Measurements from ENCODE around the gene INCA1. TPM values are rescaled to one million over a fixed set of nuclear protein-coding genes. Genes with fewer than 3 reads are reported as not detected.

INCA1 gene
- total RNA-seq, 1 donor from 2014 or later = 0.34 TPM

- DNase-seq = no peak
Observed at GRCh38 chr17:4969551-4970173, 27.7 kb downstream of the INCA1 start.

GRCh38 chr17:4969047-4969550 lies 28.2 kb downstream of the INCA1 start:
- peak; percentile 40 for DNase-seq

GRCh38 chr17:4968486-4969046 lies 28.8 kb downstream of the INCA1 start:
- no peak for DNase-seq

- peak; percentile 99 for DNase-seq
Observed at GRCh38 chr17:4967539-4968485, 29.5 kb downstream of the INCA1 start, which contains the start of gene SPAG7. TSS of gene SPAG7 (minus strand) at chr17:4967817. CDS start at chr17:4967804, 13 bp downstream.

- DNase-seq = peak; percentile 100
Observed at GRCh38 chr17:4966844-4967538, 30.3 kb downstream of the INCA1 start.

GRCh38 chr17:4965311-4965986 lies 31.9 kb downstream of the INCA1 start:
- DNase-seq = no peak

DNA sequence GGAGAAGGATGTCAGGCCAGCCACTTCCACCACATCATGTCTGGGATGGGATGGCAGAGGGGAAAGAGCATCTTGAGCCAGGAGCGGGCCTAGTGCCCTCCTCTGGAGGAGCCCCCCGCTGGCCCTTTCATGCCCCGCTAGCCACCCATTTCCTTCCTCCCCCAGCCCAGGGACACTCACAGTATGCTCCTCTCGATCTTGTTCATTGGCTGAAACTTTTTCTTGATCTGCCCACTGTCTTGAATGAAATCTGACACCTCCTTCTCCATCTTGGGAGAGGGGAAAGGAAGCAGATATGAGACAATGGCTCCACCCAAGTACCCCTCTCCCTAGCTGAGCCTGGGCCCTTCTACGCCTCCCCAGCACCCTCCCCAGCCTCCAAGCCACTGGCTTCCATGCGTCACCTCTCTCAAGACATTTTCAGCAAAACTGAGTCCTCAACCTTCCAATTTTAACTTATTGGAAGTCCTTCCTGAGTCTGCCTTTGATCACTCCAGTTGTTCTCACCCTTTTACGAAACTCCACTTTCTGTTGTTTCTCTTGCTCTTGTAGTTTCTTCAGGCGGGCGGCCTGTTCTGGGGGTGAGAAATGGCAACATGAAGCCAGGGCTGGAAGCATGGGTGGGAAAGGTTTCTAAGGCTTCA lies 36.9 kb downstream of the INCA1 start:
- no peak for DNase-seq

DNA sequence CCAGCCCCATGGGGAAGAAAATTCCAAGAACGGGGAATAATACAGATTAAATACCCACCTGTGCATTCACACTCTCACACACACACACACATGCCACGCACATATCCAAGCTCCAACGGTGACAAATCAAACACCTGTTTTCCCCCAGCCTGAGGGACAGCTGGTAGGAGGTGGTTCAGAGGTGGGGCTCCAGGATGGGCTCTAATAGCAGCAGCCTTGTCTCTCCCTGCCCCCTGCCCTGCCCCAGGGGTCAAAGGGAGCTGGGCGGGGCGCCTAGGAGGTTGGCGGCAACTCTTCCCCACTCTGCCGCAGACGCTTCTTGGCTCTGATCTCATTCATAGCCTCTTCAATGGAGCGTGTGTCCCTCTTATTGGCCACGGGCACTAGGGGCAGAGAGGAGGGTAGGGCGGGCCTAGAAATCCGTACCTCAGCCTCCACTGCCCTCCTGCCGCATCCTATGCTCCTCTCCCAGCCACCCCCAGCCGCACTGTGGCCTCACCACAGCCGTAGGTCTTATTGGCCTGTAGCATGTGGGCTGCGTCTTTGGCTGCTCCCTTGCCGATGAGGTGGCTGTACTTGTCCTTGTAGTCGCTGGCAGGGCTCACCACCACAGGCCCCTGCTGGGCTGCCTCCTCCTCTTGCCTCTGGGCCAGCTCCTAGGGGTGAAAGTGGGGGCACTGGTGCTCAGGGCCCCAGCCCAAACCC lies 37.9 kb downstream of the INCA1 start:
- no peak for DNase-seq

DNA sequence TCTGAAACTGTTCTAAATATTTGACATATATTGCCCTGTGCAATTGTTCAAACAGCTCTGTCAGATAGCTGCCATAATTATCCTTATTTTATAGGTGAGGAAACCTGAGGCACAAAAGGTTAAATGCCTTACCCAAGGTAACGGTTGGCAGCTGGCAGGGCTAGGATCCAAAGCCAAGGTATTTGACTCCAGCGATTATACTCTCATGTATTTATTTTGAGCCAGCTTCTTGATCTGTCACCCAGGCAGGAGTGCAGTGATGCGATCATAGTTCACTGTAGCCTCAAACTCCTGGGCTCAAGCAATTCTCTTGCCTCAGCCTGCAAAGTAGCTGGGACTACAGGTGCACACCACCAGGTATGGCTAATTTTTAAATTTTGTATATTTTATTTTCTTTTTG lies 39.2 kb downstream of the INCA1 start:
- no peak for DNase-seq

GRCh38 chr17:4956493-4957061 lies 40.7 kb downstream of the INCA1 start:
- no peak for DNase-seq

DNA sequence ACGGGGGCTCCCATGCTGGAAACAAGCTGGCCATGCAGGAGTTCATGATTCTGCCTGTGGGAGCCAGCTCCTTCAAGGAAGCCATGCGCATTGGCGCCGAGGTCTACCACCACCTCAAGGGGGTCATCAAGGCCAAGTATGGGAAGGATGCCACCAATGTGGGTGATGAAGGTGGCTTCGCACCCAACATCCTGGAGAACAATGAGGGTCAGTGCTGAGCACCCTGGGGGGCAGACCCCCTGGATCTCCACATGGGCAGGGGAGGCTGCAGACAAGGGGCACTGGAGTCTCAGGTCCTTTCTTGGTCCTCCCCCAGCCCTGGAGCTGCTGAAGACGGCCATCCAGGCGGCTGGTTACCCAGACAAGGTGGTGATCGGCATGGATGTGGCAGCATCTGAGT lies 42.2 kb downstream of the INCA1 start:
- no peak for DNase-seq

GRCh38 chr17:4953451-4953961 lies 43.8 kb downstream of the INCA1 start:
- peak; percentile 34 for DNase-seq

DNA sequence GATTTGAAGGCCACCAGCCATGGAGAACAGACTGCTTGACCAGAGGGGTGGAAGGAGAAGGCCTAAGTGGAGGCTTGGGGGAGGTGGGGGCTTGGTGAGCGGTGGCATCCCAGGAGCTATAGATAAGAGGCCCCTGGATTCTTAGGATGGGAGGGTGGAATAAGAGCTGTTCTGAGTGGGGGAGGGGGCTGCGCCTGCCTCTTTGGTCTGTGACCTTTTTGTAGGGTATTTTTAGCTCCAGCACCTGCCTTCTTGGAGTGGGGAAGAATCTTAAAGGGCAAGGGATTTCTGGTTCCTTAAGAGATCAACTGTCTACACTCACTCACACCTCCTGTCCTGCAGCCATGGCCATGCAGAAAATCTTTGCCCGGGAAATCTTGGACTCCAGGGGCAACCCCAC lies 45.8 kb downstream of the INCA1 start:
- no peak for DNase-seq

DNA sequence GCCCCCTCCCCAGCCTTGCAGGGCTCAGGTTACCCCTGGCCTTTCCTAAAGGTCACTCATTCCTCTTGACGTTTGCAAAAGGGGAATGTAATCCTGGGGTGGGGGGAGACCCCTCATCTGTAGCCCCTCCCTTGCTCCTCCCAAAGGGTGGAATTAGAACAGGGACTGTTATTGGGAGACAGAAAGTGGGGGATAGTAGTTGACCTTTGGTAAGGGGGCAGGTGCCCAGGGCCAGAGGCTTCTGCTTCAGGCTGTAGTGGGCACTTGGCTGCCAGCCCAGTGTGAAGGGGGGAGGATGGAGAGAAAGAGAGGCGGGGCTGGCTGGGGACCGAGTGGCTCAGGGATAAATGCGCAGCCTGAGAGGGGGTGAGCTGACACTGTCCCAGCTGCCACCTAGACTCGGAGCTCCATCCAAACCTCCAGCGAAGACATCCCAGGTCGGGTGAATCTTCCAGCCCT lies 46.5 kb downstream of the INCA1 start, which contains the start of gene ENO3:
TSS of gene ENO3 (plus strand) at position 374 of the 459 bp plus-strand sequence. CDS start 711 bp downstream, outside the sequence.
- DNase-seq = no peak

DNA sequence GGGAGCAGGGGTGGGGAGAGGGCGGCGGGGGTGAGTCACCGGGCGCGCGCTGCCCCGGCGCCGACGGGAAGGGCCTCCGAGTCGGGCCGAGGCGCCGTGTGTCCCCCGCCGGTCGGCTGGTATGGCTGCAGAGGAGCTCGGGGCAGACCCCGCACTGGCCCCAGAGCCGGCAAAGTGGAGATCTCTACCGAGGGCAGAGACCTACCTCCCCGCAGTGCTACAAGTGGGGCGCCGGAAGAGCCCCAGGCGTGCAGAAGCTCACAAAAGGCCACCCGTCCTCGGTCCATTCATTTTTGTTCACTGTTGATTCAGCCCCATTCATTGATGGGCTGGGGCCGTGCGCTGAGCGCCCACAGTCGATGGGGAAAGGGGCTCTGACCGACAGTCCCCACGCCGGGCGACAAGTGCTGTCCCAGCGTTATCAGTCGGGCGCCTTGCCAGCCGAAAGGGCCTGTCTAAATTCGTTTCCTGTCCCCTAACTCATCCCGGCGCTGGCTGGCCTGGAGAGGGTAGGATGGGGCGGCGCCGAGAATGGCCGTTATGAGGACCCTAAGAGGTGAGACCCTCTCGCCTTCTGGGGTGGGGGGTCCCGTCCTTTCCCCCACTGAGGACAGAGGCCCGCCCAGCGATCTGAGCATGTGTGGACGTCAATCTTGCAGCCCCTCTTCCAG lies 47.1 kb downstream of the INCA1 start:
- DNase-seq = no peak

- DNase-seq = peak; percentile 69
Observed at GRCh38 chr17:4949321-4950074, 47.8 kb downstream of the INCA1 start.

DNA sequence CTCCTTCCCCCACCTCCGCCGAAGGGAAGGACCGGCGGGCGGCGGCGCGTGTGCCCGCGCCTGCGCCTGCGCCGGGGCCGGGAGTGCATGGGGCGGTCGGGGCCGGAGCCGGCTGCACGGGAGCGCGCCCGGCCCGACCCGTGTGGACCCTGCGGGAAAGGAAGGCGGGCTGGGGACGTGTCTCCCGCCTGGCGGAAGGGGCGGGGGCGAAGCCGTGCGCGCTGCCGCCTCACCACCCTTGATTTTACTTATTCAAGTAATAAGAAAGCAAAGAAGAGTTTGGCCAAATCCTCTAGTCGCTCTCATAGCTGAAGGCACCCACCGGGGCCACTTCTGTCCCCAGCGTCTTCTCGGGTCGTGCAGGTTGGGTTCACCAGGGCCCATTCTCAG lies 48.4 kb downstream of the INCA1 start:
- peak; percentile 91 for DNase-seq

DNA sequence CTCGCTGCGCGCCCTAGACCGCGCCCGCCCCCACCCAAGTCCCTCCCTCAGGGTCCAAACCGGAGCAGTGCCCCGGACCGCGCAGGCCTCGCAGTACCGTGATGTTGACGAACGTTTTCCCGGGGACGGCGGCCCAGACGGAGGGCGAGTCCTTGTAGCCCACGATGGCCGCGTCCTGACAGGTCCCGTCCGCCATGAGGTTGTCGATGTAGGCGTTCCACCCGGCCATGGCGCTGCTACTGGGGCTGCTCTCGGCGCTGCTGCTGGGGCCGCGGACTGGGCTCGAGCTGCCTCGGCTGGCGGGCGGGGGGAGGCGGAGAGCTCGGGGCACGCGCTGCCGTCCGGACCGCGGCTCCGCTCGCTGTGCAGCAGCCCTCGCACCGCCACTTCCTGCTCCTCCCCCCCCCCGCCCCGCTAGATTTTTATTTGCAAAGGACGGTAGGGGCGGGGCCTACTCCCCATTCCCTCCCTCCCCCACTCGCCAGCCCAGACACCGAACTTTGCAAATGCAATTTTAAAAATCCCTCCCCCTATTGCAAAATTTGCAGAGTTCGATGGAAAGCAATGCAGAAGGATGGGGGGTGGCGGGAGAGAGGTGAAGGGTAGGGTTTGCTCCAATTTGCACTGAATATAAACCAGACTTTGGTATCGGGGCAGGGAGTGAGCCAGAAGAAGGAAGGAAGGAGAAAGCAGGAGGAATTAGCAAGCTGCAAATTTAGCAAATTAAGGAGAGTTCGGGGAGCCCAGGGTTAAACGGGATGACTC lies 49.0 kb downstream of the INCA1 start, which contains the start of gene PFN1:
TSS of gene PFN1 (minus strand) at position 365 of the 765 bp plus-strand sequence. CDS start at position 229, 136 bp downstream.
- DNase-seq = peak; percentile 88
